Parathyroid adenoma (tissue), 2 donors: ENCODE measurements around the gene RAET1E.

ENCODE experiments used
- H2AFZ ChIP-seq: fragments of 300-600 bp; sonication (generic); one replicate; pipeline ENCODE4 v1.7.0; 2017; ENCODE audit warnings: antibody characterized with exemption, mild to moderate bottlenecking
- H3K27ac ChIP-seq: fragments of 300-600 bp; sonication (generic); one replicate; pipeline ENCODE4 v1.7.0; 2017
- H3K27me3 ChIP-seq: fragments of 300-600 bp; sonication (generic); one replicate; pipeline ENCODE4 v1.7.0; 2017; ENCODE audit warnings: low read length; ENCODE audit not compliant: control insufficient read depth, insufficient read depth
- H3K36me3 ChIP-seq: fragments of 300-600 bp; sonication (generic); one replicate; pipeline ENCODE4 v1.7.0; 2017; ENCODE audit warnings: low read length; ENCODE audit not compliant: control insufficient read depth, insufficient read depth
- H3K4me1 ChIP-seq: fragments of 300-600 bp; sonication (generic); one replicate; pipeline ENCODE4 v1.7.0; 2017; ENCODE audit warnings: control low read depth
- H3K4me2 ChIP-seq: fragments of 300-600 bp; sonication (generic); one replicate; pipeline ENCODE4 v1.7.0; 2017; ENCODE audit warnings: low read length
- H3K4me3 ChIP-seq: fragments of 300-600 bp; sonication (generic); one replicate; pipeline ENCODE4 v1.7.0; 2017; ENCODE audit warnings: low read depth, low read length
- H3K79me2 ChIP-seq: fragments of 300-600 bp; sonication (generic); one replicate; pipeline ENCODE4 v1.7.0; 2017; ENCODE audit warnings: control low read depth
- H3K9ac ChIP-seq: fragments of 300-600 bp; sonication (generic); one replicate; pipeline ENCODE4 v1.7.0; 2017; ENCODE audit warnings: mild to moderate bottlenecking
- H3K9me3 ChIP-seq: fragments of 300-600 bp; sonication (generic); one replicate; pipeline ENCODE4 v1.7.0; 2017; ENCODE audit warnings: low read length; ENCODE audit not compliant: control insufficient read depth
- TF ChIP-seq, protein P1 (sequence below): fragments of 300-600 bp; sonication (generic); IDR thresholded peaks from one replicate; pipeline ENCODE4 v1.7.0; 2017; ENCODE audit warnings: antibody characterized with exemption, mild to moderate bottlenecking
- donor health status: primary hyperparathyroidism.

Gene RAET1E

DNA sequence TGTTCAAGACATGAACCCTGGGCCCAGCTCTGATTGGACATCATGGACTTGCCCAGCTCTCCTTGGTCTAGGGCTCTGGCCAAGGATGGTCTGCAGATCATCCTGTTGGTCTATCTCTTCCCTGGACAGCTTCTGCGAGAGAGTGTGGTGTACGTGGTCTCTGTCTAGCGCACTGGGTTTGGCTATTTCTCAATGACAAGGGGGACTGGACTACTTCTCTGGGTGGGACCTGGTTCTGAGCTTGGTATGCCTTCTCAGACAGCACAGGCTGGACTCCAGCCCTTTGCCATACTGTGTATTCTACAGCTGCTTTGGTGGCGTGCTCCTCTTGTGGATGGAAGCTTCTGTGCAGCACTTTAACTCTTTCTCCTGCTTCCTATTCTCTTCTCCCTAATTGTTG lies 8.5 kb upstream of the RAET1E start:
- Histone ChIP-seq H3K9ac (no peak overlapping the region), H3K36me3 (no peaks in the 10 kb centered on the region), H3K4me2 (no peak overlapping the region), H2AFZ (no peak overlapping the region), H3K27me3 (no peaks in the 10 kb centered on the region), H3K4me1 (no peaks in the 10 kb centered on the region), H3K27ac (no peak overlapping the region), H3K79me2 (peaks cover 5% of the 10 kb centered on the region), H3K4me3 (no peak overlapping the region), H3K9me3 (no peaks in the 10 kb centered on the region)
- TF ChIP-seq, protein P1, sequence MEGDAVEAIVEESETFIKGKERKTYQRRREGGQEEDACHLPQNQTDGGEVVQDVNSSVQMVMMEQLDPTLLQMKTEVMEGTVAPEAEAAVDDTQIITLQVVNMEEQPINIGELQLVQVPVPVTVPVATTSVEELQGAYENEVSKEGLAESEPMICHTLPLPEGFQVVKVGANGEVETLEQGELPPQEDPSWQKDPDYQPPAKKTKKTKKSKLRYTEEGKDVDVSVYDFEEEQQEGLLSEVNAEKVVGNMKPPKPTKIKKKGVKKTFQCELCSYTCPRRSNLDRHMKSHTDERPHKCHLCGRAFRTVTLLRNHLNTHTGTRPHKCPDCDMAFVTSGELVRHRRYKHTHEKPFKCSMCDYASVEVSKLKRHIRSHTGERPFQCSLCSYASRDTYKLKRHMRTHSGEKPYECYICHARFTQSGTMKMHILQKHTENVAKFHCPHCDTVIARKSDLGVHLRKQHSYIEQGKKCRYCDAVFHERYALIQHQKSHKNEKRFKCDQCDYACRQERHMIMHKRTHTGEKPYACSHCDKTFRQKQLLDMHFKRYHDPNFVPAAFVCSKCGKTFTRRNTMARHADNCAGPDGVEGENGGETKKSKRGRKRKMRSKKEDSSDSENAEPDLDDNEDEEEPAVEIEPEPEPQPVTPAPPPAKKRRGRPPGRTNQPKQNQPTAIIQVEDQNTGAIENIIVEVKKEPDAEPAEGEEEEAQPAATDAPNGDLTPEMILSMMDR = no peak

DNA sequence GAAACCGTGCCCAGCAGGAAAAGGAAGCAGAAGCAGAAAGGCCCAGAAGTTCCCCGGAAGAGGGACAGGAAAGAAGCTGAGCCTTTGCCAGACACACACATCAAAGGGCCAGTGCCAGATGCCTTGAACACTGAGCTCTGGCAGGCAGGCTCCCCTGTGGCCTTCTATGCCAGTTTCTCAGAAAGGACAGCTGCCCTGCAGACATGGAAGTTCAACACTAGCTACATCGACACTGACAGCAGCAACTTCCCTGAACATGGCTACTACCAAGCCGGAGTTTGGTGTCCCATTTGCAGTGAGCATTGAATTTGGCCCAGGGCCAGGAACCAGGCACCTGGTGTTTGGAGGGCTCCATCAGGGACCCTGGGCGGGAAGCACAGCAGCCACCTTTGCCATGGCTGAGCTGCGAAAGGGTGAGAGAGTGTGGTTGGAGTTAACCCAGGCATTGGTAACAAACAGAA lies 8.0 kb upstream of the RAET1E start:
- H3K36me3 ChIP-seq = no peaks in the 10 kb centered on the region
- TF ChIP-seq, protein P1 = no peak
- H3K27ac ChIP-seq = no peak overlapping the region
- H3K4me3 ChIP-seq = no peak overlapping the region
- no peak overlapping the region for H3K9ac ChIP-seq
- no peaks in the 10 kb centered on the region for H3K27me3 ChIP-seq
- H3K4me1 ChIP-seq = no peaks in the 10 kb centered on the region
- no peak overlapping the region for H3K4me2 ChIP-seq
- no peaks in the 10 kb centered on the region for H3K9me3 ChIP-seq
- no peak overlapping the region for H2AFZ ChIP-seq
- H3K79me2 ChIP-seq = peaks cover 5% of the 10 kb centered on the region

DNA sequence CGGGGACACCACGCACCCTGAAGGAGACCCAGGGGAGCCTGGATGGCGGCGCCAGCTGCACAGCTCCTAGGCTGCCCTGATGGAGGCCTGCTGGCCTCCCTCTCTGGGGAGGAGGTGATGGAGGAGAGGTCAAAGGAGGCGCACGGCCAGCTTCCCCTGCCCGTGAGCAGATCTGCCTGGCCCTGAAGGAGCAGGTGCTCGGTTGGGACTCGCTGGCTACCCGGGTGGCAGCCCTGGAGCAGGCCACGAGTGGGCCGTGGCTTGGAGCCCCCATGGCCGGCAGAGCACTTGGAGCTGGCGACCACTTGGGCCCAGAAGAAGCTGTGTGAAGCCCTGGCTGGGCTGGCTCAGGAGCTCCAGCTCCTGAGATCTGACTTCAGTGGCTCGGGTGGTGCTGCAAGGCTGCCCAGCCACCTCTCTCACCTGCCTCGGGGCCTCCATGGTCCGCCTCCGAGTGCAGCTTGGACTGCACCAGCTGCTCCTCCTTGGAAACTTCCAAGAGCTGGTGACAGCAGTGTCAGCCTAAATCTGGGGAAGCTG lies 7.5 kb upstream of the RAET1E start:
- TF ChIP-seq, protein P1 = no peak
- Histone ChIP-seq H3K9ac (no peak overlapping the region), H3K9me3 (no peaks in the 10 kb centered on the region), H3K27me3 (no peaks in the 10 kb centered on the region), H2AFZ (no peak overlapping the region), H3K4me3 (no peak overlapping the region), H3K36me3 (no peaks in the 10 kb centered on the region), H3K27ac (no peak overlapping the region), H3K4me1 (no peaks in the 10 kb centered on the region), H3K4me2 (no peak overlapping the region), H3K79me2 (peaks cover 5% of the 10 kb centered on the region)

DNA sequence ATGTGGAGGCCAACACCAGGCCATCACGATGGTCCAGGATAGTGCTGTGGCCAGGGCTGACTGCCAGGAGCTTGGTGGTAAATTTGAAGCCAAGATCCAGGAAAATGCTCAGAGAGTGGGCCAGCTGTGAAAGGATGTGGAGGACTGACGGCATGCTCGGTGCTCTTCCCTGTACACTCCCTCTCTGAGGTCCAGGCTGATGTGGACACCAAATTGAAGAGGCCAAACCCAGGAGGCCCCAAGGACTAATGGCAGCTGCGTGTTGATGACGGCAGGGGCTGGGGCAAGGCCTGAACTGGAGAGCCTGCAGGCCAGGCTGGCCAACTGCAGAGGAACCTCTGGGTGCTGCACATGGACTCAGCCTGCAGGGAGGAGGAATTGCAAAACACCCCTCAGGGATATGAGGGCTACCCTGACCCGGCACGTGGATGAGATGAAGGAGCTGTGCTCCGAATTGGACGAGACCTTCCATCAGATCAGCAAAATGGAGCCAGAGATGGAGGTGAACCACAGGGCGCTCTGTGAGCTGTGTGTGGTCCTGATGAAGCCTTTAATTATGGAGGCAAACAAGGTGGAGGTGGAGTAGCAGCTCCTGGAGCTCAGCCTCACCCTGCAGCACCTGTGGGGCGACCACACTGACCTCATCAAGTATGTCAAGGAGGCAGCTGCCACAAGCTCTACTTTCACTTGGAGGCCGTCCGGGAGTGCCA lies 6.9 kb upstream of the RAET1E start:
- Histone ChIP-seq H2AFZ (no peak overlapping the region), H3K27ac (no peak overlapping the region), H3K9ac (no peak overlapping the region), H3K4me1 (no peaks in the 10 kb centered on the region), H3K27me3 (no peaks in the 10 kb centered on the region), H3K4me2 (no peak overlapping the region), H3K4me3 (no peak overlapping the region), H3K9me3 (no peaks in the 10 kb centered on the region), H3K36me3 (no peaks in the 10 kb centered on the region), H3K79me2 (peaks cover 5% of the 10 kb centered on the region)
- TF ChIP-seq, protein P1 = no peak
